HepG2 (cell line): Measurements from ENCODE around the gene DOCK3. TPM values are rescaled to one million over a fixed set of nuclear protein-coding genes. Genes with fewer than 3 reads are reported as not detected.

Experiments used
- ATAC-seq: fragments of 200-7000 bp; cut with Tn5 transposase; 3 replicates; pipeline ENCODE4 v1.9.1; 2020; ENCODE audit warnings: mild to moderate bottlenecking, moderate library complexity
- BruUV-seq: library from RNA; stranded (reverse); fragments of 400-500 nt; replicated peaks from 2 replicates; lab custom pipeline; 2021; lab: Mats Ljungman, UMichigan
- CTCF ChIA-PET: fragments of 300-600 bp; formaldehyde crosslinking; extraction: SDS; loops from one replicate; lab custom pipeline; 2021; ENCODE audit warnings: low total read pairs, inconsistent platforms, low intra/inter-chr PET ratio; lab: Yijun Ruan, JAX
- POLR2A ChIA-PET: fragments of 350-600 bp; sonication (Branson Sonifier 250); formaldehyde crosslinking; loops from one replicate; lab custom pipeline; 2020; ENCODE audit warnings: antibody characterized with exemption, inconsistent platforms; lab: Yijun Ruan, JAX
- DNase-seq: peaks from one replicate; pipeline ENCODE4 v3.0.0-alpha.2; 2015; ENCODE audit warnings: low spot score
- FAIRE-seq: peaks from 3 replicates; lab custom pipeline; 2011; peaks lifted over from hg19 to GRCh38; lab: Jason Lieb, UNC
- H2AFZ ChIP-seq: one replicate; pipeline ENCODE4 v1.6.1; 2011; ENCODE audit warnings: low read length, inconsistent platforms
- H3K27ac ChIP-seq: fragments of 300-600 bp; 3 replicates; pipeline ENCODE4 v1.8.0; 2011; ENCODE audit warnings: mixed run types, mild to moderate bottlenecking, mixed read lengths, low read length, inconsistent platforms; ENCODE audit not compliant: insufficient read depth; ENCODE audit errors: extremely low read length
- H3K27me3 ChIP-seq, 2 experiments: fragments of 200-600 bp in 1 of 2; 2 replicates in 1 of 2; 3 replicates in 1 of 2; pipeline versions ENCODE4 v1.6.0 to v1.8.0; 2011; ENCODE audit warnings: low read length in 2 of 2, mild to moderate bottlenecking in 2 of 2, moderate library complexity in 2 of 2, inconsistent platforms in 1 of 2; ENCODE audit not compliant: insufficient read depth in 2 of 2, control insufficient read depth in 1 of 2
- H3K36me3 ChIP-seq, 2 experiments: fragments of 200-600 bp in 1 of 2; replicated peaks in 1 of 2; 2 replicates in 1 of 2; 3 replicates in 1 of 2; pipeline versions ENCODE4 v1.5.1 to v1.8.0; 2011; ENCODE audit warnings: low read length in 2 of 2, inconsistent platforms in 1 of 2; ENCODE audit not compliant: insufficient read depth in 2 of 2, control insufficient read depth in 1 of 2
- H3K4me1 ChIP-seq: 2 replicates; pipeline ENCODE4 v1.5.1; 2012; ENCODE audit warnings: low read length, inconsistent platforms; ENCODE audit not compliant: insufficient read depth
- H3K4me2 ChIP-seq: 2 replicates; pipeline ENCODE4 v1.6.0; 2011; ENCODE audit warnings: low read depth, low read length, inconsistent platforms
- H3K4me3 ChIP-seq, 3 experiments: fragments of 200-600 bp in 1 of 3; sonication (generic), shearing (Covaris generic) in 1 of 3; replicated peaks in 1 of 3; 2 replicates each; pipeline ENCODE4 v1.5.1; 2011 to 2016; ENCODE audit warnings: low read length in 3 of 3, inconsistent platforms in 2 of 3, low read depth in 2 of 3, mild to moderate bottlenecking in 2 of 3, control low read depth in 1 of 3, mixed read lengths in 1 of 3; ENCODE audit not compliant: insufficient read depth in 1 of 3
- H3K79me2 ChIP-seq: one replicate; pipeline ENCODE4 v1.6.1; 2011; ENCODE audit warnings: low read length, inconsistent platforms; ENCODE audit not compliant: insufficient read depth
- H3K9ac ChIP-seq: 2 replicates; pipeline ENCODE4 v1.6.0; 2011; ENCODE audit warnings: mild to moderate bottlenecking, low read depth, low read length, inconsistent platforms; ENCODE audit not compliant: insufficient read depth
- H3K9me3 ChIP-seq: 2 replicates; pipeline ENCODE4 v1.5.1; 2012; ENCODE audit warnings: mild to moderate bottlenecking, low read length
- H4K20me1 ChIP-seq: 2 replicates; pipeline ENCODE4 v1.6.0; 2011; ENCODE audit warnings: inconsistent platforms, mild to moderate bottlenecking, low read length, moderate library complexity; ENCODE audit not compliant: insufficient read depth
- HHEX ChIP-seq: IDR thresholded peaks from 2 replicates; pipeline ENCODE4 v1.6.1; 2016; ENCODE audit warnings: control low read depth
- JUNB ChIP-seq: sonication (generic); formaldehyde crosslinking; IDR thresholded peaks from 2 replicates; pipeline ENCODE4 v1.8.0; 2022; ENCODE audit warnings: missing genetic modification reagents, mild to moderate bottlenecking, borderline replicate concordance
- MTF2 ChIP-seq: sonication (generic); formaldehyde crosslinking; IDR thresholded peaks from 2 replicates; pipeline ENCODE4 v1.5.0; 2020; ENCODE audit warnings: missing genetic modification reagents, borderline replicate concordance
- SETDB1 ChIP-seq: sonication (generic); formaldehyde crosslinking; IDR thresholded peaks from 2 replicates; pipeline ENCODE4 v1.5.1; 2020; ENCODE audit warnings: missing genetic modification reagents, mild to moderate bottlenecking, borderline replicate concordance
- ZBTB1 ChIP-seq: sonication (generic); formaldehyde crosslinking; IDR thresholded peaks from 2 replicates; pipeline ENCODE4 v1.4.0; 2020; ENCODE audit warnings: missing genetic modification reagents, borderline replicate concordance
- ZC3H13 ChIP-seq: sonication (generic); formaldehyde crosslinking; IDR thresholded peaks from 2 replicates; pipeline ENCODE4 v1.8.1; 2023; ENCODE audit warnings: mild to moderate bottlenecking, missing genetic modification reagents, moderate library complexity
- ZNF274 ChIP-seq: sonication (generic); formaldehyde crosslinking; IDR thresholded peaks from 2 replicates; pipeline ENCODE4 v1.5.1; 2020; ENCODE audit warnings: mild to moderate bottlenecking, missing genetic modification reagents
- ZNF703 ChIP-seq: sonication (generic); formaldehyde crosslinking; IDR thresholded peaks from 2 replicates; pipeline ENCODE4 v1.5.1; 2020; ENCODE audit warnings: missing genetic modification reagents, mild to moderate bottlenecking, moderate library complexity, borderline replicate concordance
- ZNF740 ChIP-seq: sonication (generic); formaldehyde crosslinking; IDR thresholded peaks from 2 replicates; pipeline ENCODE4 v1.4.0; 2020; ENCODE audit warnings: missing genetic modification reagents
- WGBS: methylation state at CpG from one replicate; pipeline ENCODE4 v1.1.6; 2017; ENCODE audit warnings: low lambda C conversion rate; 5-methylcytosine and 5-hydroxymethylcytosine counted together
- in situ Hi-C: cut with HindIII; loops from 2 replicates; pipeline ENCODE4 v1.10.0; 2017; ENCODE audit warnings: low pct_unique_long_range_greater_than_20kb; ENCODE audit not compliant: extremely low pct_ligation_motif_present
- intact Hi-C: fragments of 100-400 bp; cut with micrococcal nuclease; formaldehyde crosslinking; loops from one replicate; pipeline ENCODE4 v1.10.0; 2022; ENCODE audit not compliant: unreplicated experiment
- polyA plus RNA-seq, 8 experiments: library from polyadenylated mRNA; depleted of rRNA in 3 of 8; stranded (reverse) in 7 of 8; unstranded in 1 of 8; fragments of >200 nt; fragmentation: Illumina TruSeq in 4 of 8; extraction: Trizol in 4 of 8; gene quantifications; 2 replicates each; pipeline versions ENCODE4 v1.2.1 to v1.2.3, GENCODE V29; 2011 to 2016; ENCODE audit warnings: low read depth in 4 of 8, missing spikeins in 1 of 8, mixed read lengths in 1 of 8; ENCODE audit not compliant: insufficient read depth in 1 of 8
- total RNA-seq, 5 experiments: library from RNA; depleted of rRNA; stranded (reverse); fragments of >200 nt; fragmentation: Illumina TruSeq; extraction: Trizol; gene quantifications; 2 replicates each; pipeline ENCODE4 v1.2.3, GENCODE V29; 2016; ENCODE audit warnings: low read depth in 1 of 5

Gene DOCK3
- total and polyA plus RNA-seq, 2 of the 13 experiments (the other 11 are each of a cell fraction or from before 2014, with no cell fraction given), result not detected

GRCh38 chr3:50883755-50884154, 209.0 kb downstream of the DOCK3 start:
- BruUV-seq, result no TSS peak
- DNase-seq (no peak), FAIRE-seq (no peak), ATAC-seq (no peak)
- intact Hi-C loops (no loop called here), in situ Hi-C loops (no loop called here)
- Histone ChIP-seq H3K27me3 (no peaks in the 10 kb centered on the region), H3K4me2 (no peak overlapping the region), H3K4me1 (no peaks in the 10 kb centered on the region), H3K27ac (no peak overlapping the region), H3K36me3 (no peaks in the 10 kb centered on the region), H3K79me2 (no peaks in the 10 kb centered on the region), H2AFZ (no peak overlapping the region), H3K4me3 (no peak overlapping the region), H4K20me1 (no peaks in the 10 kb centered on the region), H3K9ac (no peak overlapping the region), H3K9me3 (no peaks in the 10 kb centered on the region)
- CTCF ChIA-PET, result no interaction called here
- 4% methylated on average over 4 of the region's 4 CpGs for WGBS
- TF ChIP-seq HHEX (CRISPR knock-in tag) (no peak), MTF2 (CRISPR knock-in tag) (no peak), ZNF740 (CRISPR knock-in tag) (no peak), ZC3H13 (CRISPR knock-in tag) (no peak), ZNF703 (CRISPR knock-in tag) (no peak), SETDB1 (CRISPR knock-in tag) (no peak), ZNF274 (no peak), JUNB (CRISPR knock-in tag) (no peak), ZBTB1 (no peak)
- POLR2A ChIA-PET, result no interaction called here
